ENCODE data around the gene LIPE.

GRCh38 chr19:42442833-42443232, 15.6 kb upstream of the LIPE start, which contains the start of gene CXCL17:
- TF ChIP-seq CTCF (conservative IDR thresholded peaks at IDR 0.05) = no peak
- TF ChIP-seq ZFX (IDR thresholded peaks at IDR 0.05) = no peak

Data from C4-2B (cell line).